Smooth muscle cell (in vitro differentiated cells): ENCODE measurements around the gene INPP4B. TPM values are rescaled to one million over a fixed set of nuclear protein-coding genes. Genes with fewer than 3 reads are reported as not detected.

Experiments used
- DNase-seq: peaks from one replicate; lab custom pipeline; 2025; ENCODE audit not compliant: unreplicated experiment; lab: John Stamatoyannopoulos, UW
- H2AFZ ChIP-seq: fragments of 200-600 bp; sonication (generic); 2 replicates; pipeline ENCODE4 v1.6.0; 2016; ENCODE audit warnings: antibody characterized with exemption, low read depth, mild to moderate bottlenecking
- H3F3A ChIP-seq: fragments of 200-600 bp; sonication (generic); 2 replicates; pipeline ENCODE4 v1.6.0; 2017; ENCODE audit warnings: antibody characterized with exemption, low read depth
- H3K27ac ChIP-seq: fragments of 200-600 bp; sonication (generic); 2 replicates; pipeline ENCODE4 v1.5.1; 2016; ENCODE audit warnings: low read depth, mild to moderate bottlenecking
- H3K27me3 ChIP-seq: fragments of 200-600 bp; sonication (generic); 2 replicates; pipeline ENCODE4 v1.6.1; 2016; ENCODE audit warnings: low read depth, mild to moderate bottlenecking
- H3K36me3 ChIP-seq: fragments of 200-600 bp; sonication (generic); 2 replicates; pipeline ENCODE4 v1.5.1; 2016; ENCODE audit warnings: low read depth
- H3K4me1 ChIP-seq: fragments of 200-600 bp; sonication (generic); 2 replicates; pipeline ENCODE4 v1.5.1; 2016; ENCODE audit warnings: low read depth
- H3K4me2 ChIP-seq: fragments of 200-600 bp; sonication (generic); 2 replicates; pipeline ENCODE4 v1.6.0; 2016; ENCODE audit warnings: mild to moderate bottlenecking
- H3K4me3 ChIP-seq: fragments of 200-600 bp; sonication (generic); 2 replicates; pipeline ENCODE4 v1.5.1; 2016; ENCODE audit warnings: mild to moderate bottlenecking
- H3K79me2 ChIP-seq: fragments of 200-600 bp; sonication (generic); 2 replicates; pipeline ENCODE4 v1.6.0; 2016; ENCODE audit warnings: low read depth, mild to moderate bottlenecking
- H3K9ac ChIP-seq: fragments of 200-600 bp; sonication (generic); 2 replicates; pipeline ENCODE4 v1.6.0; 2016; ENCODE audit warnings: low read depth
- H3K9me3 ChIP-seq: fragments of 200-600 bp; sonication (generic); replicated peaks from 2 replicates; pipeline ENCODE4 v1.5.1; 2016; ENCODE audit warnings: low read depth
- H4K20me1 ChIP-seq: fragments of 200-600 bp; sonication (generic); 2 replicates; pipeline ENCODE4 v1.6.0; 2016; ENCODE audit warnings: low read depth
- CTCF ChIP-seq: fragments of 200-600 bp; sonication (generic); IDR thresholded peaks from 2 replicates; pipeline ENCODE4 v1.5.1; 2017; ENCODE audit warnings: borderline replicate concordance, mild to moderate bottlenecking, antibody characterized with exemption; ENCODE audit not compliant: insufficient read depth, poor library complexity, severe bottlenecking
- WGBS: methylation state at CpG from one replicate; pipeline ENCODE4 v1.1.7; 2016; ENCODE audit warnings: low lambda C conversion rate; 5-methylcytosine and 5-hydroxymethylcytosine counted together
- polyA plus RNA-seq: library from polyadenylated mRNA; unstranded; fragments of >200 nt; fragmentation: Nextera tagmentation; extraction: Ambion mirVana; gene quantifications from 2 replicates; pipeline ENCODE4 v1.2.1, GENCODE V29; 2016
- total RNA-seq: library from RNA; depleted of rRNA; stranded (reverse); fragments of >200 nt; gene quantifications from 2 replicates; pipeline ENCODE4 v1.2.3, GENCODE V29; 2014

INPP4B gene
- total and polyA plus RNA-seq, 2 experiments from 2014 or later, result 2.0 to 10.9 TPM

DNA sequence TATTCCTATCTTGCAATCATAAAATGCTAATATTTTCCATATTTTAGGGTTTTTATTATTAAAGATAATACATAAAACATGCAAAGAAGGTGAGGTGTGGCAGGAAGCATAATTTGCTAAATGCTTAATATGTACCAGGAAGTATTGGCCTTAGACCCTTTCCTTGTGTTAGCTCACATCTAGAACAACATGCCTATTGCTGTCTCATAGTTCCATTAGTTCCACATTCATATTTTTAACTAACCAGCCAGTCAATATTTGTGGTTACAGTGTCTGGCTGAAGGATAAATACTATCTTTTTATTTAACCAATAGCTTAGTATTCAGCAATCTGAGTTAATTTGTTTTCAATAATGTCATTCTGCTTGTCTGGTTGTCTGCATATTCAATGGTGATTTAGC, 432.6 kb downstream of the INPP4B start:
- H3K36me3 ChIP-seq, result no peaks in the 10 kb centered on the region
- H3K9ac ChIP-seq, result no peak overlapping the region
- no peak overlapping the region for H2AFZ ChIP-seq
- peak overlapping the region; percentile 32 for H3K27ac ChIP-seq
- H3K27me3 ChIP-seq, result no peaks in the 10 kb centered on the region
- no peaks in the 10 kb centered on the region for H3K79me2 ChIP-seq
- H4K20me1 ChIP-seq, result no peaks in the 10 kb centered on the region
- no peak overlapping the region for H3K4me3 ChIP-seq
- TF ChIP-seq CTCF, result no peak
- DNase-seq, result no peak
- H3K4me2 ChIP-seq, result no peak overlapping the region
- H3K9me3 ChIP-seq, result no peaks in the 10 kb centered on the region
- peaks cover 9% of the 10 kb centered on the region for H3K4me1 ChIP-seq
- H3F3A ChIP-seq, result no peaks in the 10 kb centered on the region

DNA sequence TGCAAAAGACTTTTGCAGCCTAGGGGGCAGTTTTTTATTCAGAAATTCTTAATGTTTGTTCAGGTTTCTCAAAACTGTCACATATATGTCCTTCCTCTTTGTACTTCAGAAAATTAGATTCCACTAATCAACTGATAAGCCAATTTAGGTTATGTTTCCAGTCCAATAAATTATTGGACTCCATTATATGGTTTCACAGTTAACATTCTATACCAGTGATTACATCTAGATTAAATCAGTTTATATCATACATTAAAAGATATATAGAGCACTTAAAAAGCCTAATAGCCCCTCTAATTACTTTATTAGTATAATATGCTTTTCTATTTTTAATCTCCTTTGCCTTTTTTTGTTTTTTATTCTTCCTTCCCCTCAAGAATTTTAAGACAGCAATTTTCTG, 434.1 kb downstream of the INPP4B start:
- TF ChIP-seq CTCF, result no peak
- peaks cover 10% of the 10 kb centered on the region for H3K4me1 ChIP-seq
- H3K4me3 ChIP-seq, result no peak overlapping the region

GRCh38 chr4:142408003-142408441, 438.1 kb downstream of the INPP4B start:
- Histone ChIP-seq H3K4me1 (peaks cover 25% of the 10 kb centered on the region), H3K79me2 (no peaks in the 10 kb centered on the region), H2AFZ (no peak overlapping the region), H4K20me1 (no peaks in the 10 kb centered on the region), H3K27me3 (no peaks in the 10 kb centered on the region), H3K27ac (peak overlapping the region; percentile 8), H3K36me3 (no peaks in the 10 kb centered on the region), H3K4me2 (no peak overlapping the region), H3F3A (peaks cover 4% of the 10 kb centered on the region), H3K9me3 (no peaks in the 10 kb centered on the region), H3K9ac (no peak overlapping the region), H3K4me3 (no peak overlapping the region)
- WGBS, result 83% methylated on average over 5 of the region's 5 CpGs
- TF ChIP-seq CTCF, result no peak
- DNase-seq, result no peak

More for the DNA sequence above, 434.1 kb downstream of the INPP4B start:
- Histone ChIP-seq H3K79me2 (no peaks in the 10 kb centered on the region), H3K36me3 (no peaks in the 10 kb centered on the region), H2AFZ (no peak overlapping the region), H3K27ac (no peak overlapping the region), H3K27me3 (no peaks in the 10 kb centered on the region), H3K9me3 (no peaks in the 10 kb centered on the region), H3K4me2 (no peak overlapping the region), H4K20me1 (no peaks in the 10 kb centered on the region), H3K9ac (no peak overlapping the region), H3F3A (no peaks in the 10 kb centered on the region)
- no peak for DNase-seq

- no peak overlapping the region for H3K4me3 ChIP-seq
- no peaks in the 10 kb centered on the region for H3K36me3 ChIP-seq
- 72% methylated on average over 2 of the region's 2 CpGs for WGBS
- no peak overlapping the region for H3K4me2 ChIP-seq
- H3K9ac ChIP-seq, result no peak overlapping the region
- DNase-seq, result no peak
- H3K27ac ChIP-seq, result no peak overlapping the region
- H3K79me2 ChIP-seq, result no peaks in the 10 kb centered on the region
- H3K27me3 ChIP-seq, result no peaks in the 10 kb centered on the region
- H3K4me1 ChIP-seq, result peaks cover 25% of the 10 kb centered on the region
- no peak overlapping the region for H2AFZ ChIP-seq
- no peaks in the 10 kb centered on the region for H4K20me1 ChIP-seq
- TF ChIP-seq CTCF, result no peak
- H3K9me3 ChIP-seq, result no peaks in the 10 kb centered on the region
- H3F3A ChIP-seq, result peaks cover 4% of the 10 kb centered on the region
Observed at GRCh38 chr4:142407596-142407995, 438.5 kb downstream of the INPP4B start.
